GM19035 (cell line): ENCODE results near the gene GFRA1.

Source experiments
- ATAC-seq: cut with Tn5 transposase; IDR thresholded peaks from one replicate; pipeline ENCODE4 v1.9.1; 2021; ENCODE audit not compliant: unreplicated experiment

Gene GFRA1

GRCh38 chr10:116108095-116108494 is 164.9 kb downstream of the GFRA1 start:
- no peak for ATAC-seq

- ATAC-seq: no peak
These were observed 166.4 kb downstream of the GFRA1 start for GRCh38 chr10:116106611-116107010.

GRCh38 chr10:116105264-116105663 is 167.7 kb downstream of the GFRA1 start:
- ATAC-seq: no peak

- ATAC-seq: no peak
These were observed 168.6 kb downstream of the GFRA1 start for GRCh38 chr10:116104210-116104932.

- ATAC-seq: no peak
These were observed 169.3 kb downstream of the GFRA1 start for GRCh38 chr10:116103668-116104067.

GRCh38 chr10:116101616-116102315 is 171.2 kb downstream of the GFRA1 start:
- ATAC-seq: no peak

GRCh38 chr10:116100984-116101383 is 172.0 kb downstream of the GFRA1 start:
- no peak for ATAC-seq

GRCh38 chr10:116099023-116099420 is 174.0 kb downstream of the GFRA1 start:
- no peak for ATAC-seq

- no peak for ATAC-seq
These were observed 174.5 kb downstream of the GFRA1 start for GRCh38 chr10:116098411-116099022.

GRCh38 chr10:116097239-116097784 is 175.7 kb downstream of the GFRA1 start:
- no peak for ATAC-seq

- no peak for ATAC-seq
These were observed 176.5 kb downstream of the GFRA1 start for GRCh38 chr10:116096526-116096925.

GRCh38 chr10:116094356-116094755 is 178.7 kb downstream of the GFRA1 start:
- ATAC-seq: no peak

- ATAC-seq: no peak
These were observed 180.0 kb downstream of the GFRA1 start for GRCh38 chr10:116093031-116093430.

GRCh38 chr10:116088985-116089384 is 184.0 kb downstream of the GFRA1 start:
- ATAC-seq: no peak

- ATAC-seq: no peak
These were observed 187.7 kb downstream of the GFRA1 start for GRCh38 chr10:116085323-116085722.

- no peak for ATAC-seq
These were observed 188.8 kb downstream of the GFRA1 start for GRCh38 chr10:116084161-116084560.

- ATAC-seq: no peak
These were observed 189.7 kb downstream of the GFRA1 start for GRCh38 chr10:116083226-116083762.

- ATAC-seq: no peak
These were observed 190.2 kb downstream of the GFRA1 start for GRCh38 chr10:116082762-116083161.

GRCh38 chr10:116082206-116082605 is 190.8 kb downstream of the GFRA1 start:
- no peak for ATAC-seq

- ATAC-seq: no peak
These were observed 192.5 kb downstream of the GFRA1 start for GRCh38 chr10:116080553-116080952.

GRCh38 chr10:116079355-116079754 is 193.7 kb downstream of the GFRA1 start:
- ATAC-seq: no peak

GRCh38 chr10:116076621-116077020 is 196.4 kb downstream of the GFRA1 start:
- ATAC-seq: no peak
